DOHH2 (cell line): ENCODE measurements around the gene LTB4R.

Experiments
- H3F3A ChIP-seq: fragments of 200-600 bp; sonication (generic), shearing (Covaris generic); 2 replicates; pipeline ENCODE4 v1.6.0; 2016; ENCODE audit warnings: antibody characterized with exemption, mild to moderate bottlenecking; ENCODE audit not compliant: control insufficient read depth, insufficient read depth
- H3K27ac ChIP-seq: fragments of 200-600 bp; sonication (generic); 2 replicates; pipeline ENCODE4 v1.5.1; 2014; ENCODE audit warnings: low read depth, mild to moderate bottlenecking, low read length, moderate library complexity
- H3K27me3 ChIP-seq: fragments of 200-600 bp; sonication (generic); 2 replicates; pipeline ENCODE4 v1.6.1; 2014; ENCODE audit warnings: mild to moderate bottlenecking, low read length, mixed read lengths; ENCODE audit not compliant: control insufficient read depth
- H3K36me3 ChIP-seq: fragments of 200-600 bp; sonication (generic); 2 replicates; pipeline ENCODE4 v1.6.1; 2014; ENCODE audit warnings: mild to moderate bottlenecking, low read length, moderate library complexity, mixed read lengths; ENCODE audit not compliant: control insufficient read depth
- H3K4me1 ChIP-seq: fragments of 200-600 bp; sonication (generic); 2 replicates; pipeline ENCODE4 v1.6.1; 2014; ENCODE audit warnings: mild to moderate bottlenecking, low read length, mixed read lengths; ENCODE audit not compliant: control insufficient read depth
- H3K4me2 ChIP-seq: fragments of 200-600 bp; sonication (generic); 2 replicates; pipeline ENCODE4 v1.6.0; 2014; ENCODE audit warnings: mild to moderate bottlenecking, low read length, moderate library complexity
- H3K4me3 ChIP-seq: fragments of 200-600 bp; sonication (generic); 2 replicates; pipeline ENCODE4 v1.5.1; 2014; ENCODE audit warnings: mild to moderate bottlenecking, low read length, mixed read lengths
- H3K79me2 ChIP-seq: fragments of 200-600 bp; sonication (generic); 2 replicates; pipeline ENCODE4 v1.6.1; 2014; ENCODE audit warnings: mild to moderate bottlenecking, low read length, mixed read lengths; ENCODE audit not compliant: control insufficient read depth
- H3K9me2 ChIP-seq: fragments of 200-600 bp; sonication (generic); replicated peaks from 2 replicates; pipeline ENCODE4 v1.6.1; 2014; ENCODE audit warnings: mild to moderate bottlenecking, low read length, mixed read lengths; ENCODE audit not compliant: control insufficient read depth
- H3K9me3 ChIP-seq: fragments of 200-600 bp; sonication (generic); 2 replicates; pipeline ENCODE4 v1.6.1; 2014; ENCODE audit warnings: antibody characterized with exemption, low read length, mixed read lengths; ENCODE audit not compliant: control insufficient read depth, insufficient read depth
- H4K20me1 ChIP-seq: fragments of 200-600 bp; sonication (generic); 2 replicates; pipeline ENCODE4 v1.6.0; 2014; ENCODE audit warnings: low read depth, mild to moderate bottlenecking, antibody characterized with exemption, low read length, moderate library complexity; ENCODE audit not compliant: control insufficient read depth, insufficient read depth
- CTCF ChIP-seq: fragments of 200-600 bp; sonication (generic); IDR thresholded peaks from one replicate; pipeline ENCODE4 v1.5.1; 2014; ENCODE audit warnings: antibody characterized with exemption, mild to moderate bottlenecking, low read depth, low read length; ENCODE audit not compliant: poor library complexity, severe bottlenecking
- EZH2phosphoT487 ChIP-seq: fragments of 200-600 bp; sonication (generic); IDR thresholded peaks from 2 replicates; pipeline ENCODE4 v1.6.1; 2017; ENCODE audit warnings: borderline replicate concordance, mild to moderate bottlenecking, antibody characterized with exemption, low read length, moderate library complexity, mixed read lengths

The LTB4R gene

GRCh38 chr14:24289649-24290280, 21.5 kb upstream of the LTB4R start:
- Histone ChIP-seq H3K79me2 (no peaks in the 10 kb centered on the region), H3K4me3 (no peak overlapping the region), H4K20me1 (no peaks in the 10 kb centered on the region), H3K27ac (no peak overlapping the region), H3K4me1 (no peaks in the 10 kb centered on the region), H3K27me3 (no peaks in the 10 kb centered on the region), H3K9me2 (no peaks in the 10 kb centered on the region), H3K9me3 (no peaks in the 10 kb centered on the region), H3K4me2 (no peak overlapping the region), H3F3A (no peaks in the 10 kb centered on the region), H3K36me3 (peaks cover 21% of the 10 kb centered on the region)
- TF ChIP-seq EZH2phosphoT487 (no peak), CTCF (no peak)

GRCh38 chr14:24290746-24291145, 20.6 kb upstream of the LTB4R start:
- Histone ChIP-seq H3K27me3 (no peaks in the 10 kb centered on the region), H3F3A (no peaks in the 10 kb centered on the region), H3K9me2 (no peaks in the 10 kb centered on the region), H3K4me3 (no peak overlapping the region), H3K79me2 (no peaks in the 10 kb centered on the region), H3K9me3 (no peaks in the 10 kb centered on the region), H3K27ac (no peak overlapping the region), H3K4me2 (no peak overlapping the region), H3K4me1 (no peaks in the 10 kb centered on the region), H4K20me1 (no peaks in the 10 kb centered on the region), H3K36me3 (peaks cover 24% of the 10 kb centered on the region)
- no peak for TF ChIP-seq EZH2phosphoT487
- no peak for TF ChIP-seq CTCF

- peaks cover 33% of the 10 kb centered on the region for H3K36me3 ChIP-seq
- H3K79me2 ChIP-seq: no peaks in the 10 kb centered on the region
- peaks cover under 1% of the 10 kb centered on the region for H3K4me1 ChIP-seq
- H3K4me3 ChIP-seq: no peak overlapping the region
- no peak overlapping the region for H3K4me2 ChIP-seq
- TF ChIP-seq EZH2phosphoT487 (no peak), CTCF (no peak)
- no peaks in the 10 kb centered on the region for H3K9me2 ChIP-seq
- no peak overlapping the region for H3K27ac ChIP-seq
- no peaks in the 10 kb centered on the region for H3F3A ChIP-seq
- no peaks in the 10 kb centered on the region for H3K9me3 ChIP-seq
- no peaks in the 10 kb centered on the region for H4K20me1 ChIP-seq
- no peaks in the 10 kb centered on the region for H3K27me3 ChIP-seq
Measured at GRCh38 chr14:24291446-24292117, 19.7 kb upstream of the LTB4R start.
